Activated naive CD4-positive, alpha-beta T cell treated with Interleukin-2 at 50 U/mL for 16 hours (primary cell): ENCODE measurements around the gene CALML6.

ENCODE experiments used
- DNase-seq: peaks from one replicate; pipeline ENCODE4 v3.0.0-alpha.2; 2020

Gene CALML6

DNA sequence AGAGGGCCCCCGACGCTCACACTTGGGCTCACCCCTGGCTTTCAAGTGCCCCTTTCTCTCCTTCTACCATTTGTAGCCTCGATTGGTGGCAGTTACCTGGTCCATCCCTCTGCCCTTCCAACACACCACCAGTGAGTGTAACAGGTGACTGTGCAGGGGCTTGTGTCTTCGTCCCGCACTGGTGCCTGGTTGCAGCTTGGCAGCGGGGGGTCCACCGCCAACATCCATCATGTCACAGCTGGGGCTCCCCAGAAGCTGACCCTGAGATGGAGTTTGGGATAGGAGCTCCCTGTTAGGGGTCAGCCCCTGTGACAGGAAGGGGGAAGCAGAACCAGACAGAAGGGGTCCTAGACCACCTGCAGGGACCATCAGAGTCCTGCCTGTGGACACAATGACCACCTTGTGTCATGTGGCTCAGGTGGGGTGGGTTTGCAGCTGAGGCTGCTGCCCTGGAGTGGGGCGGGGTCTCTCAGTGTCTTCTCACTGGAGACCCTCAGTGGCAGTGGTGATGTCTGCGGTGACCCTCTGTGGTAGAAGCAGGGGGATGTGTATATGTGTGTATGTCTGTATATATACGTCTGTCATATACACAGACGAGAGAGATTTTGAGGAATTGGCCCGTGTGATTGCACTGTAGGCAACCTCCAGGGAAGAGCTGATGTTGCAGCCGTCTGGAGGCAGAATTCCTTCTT is 3.6 kb upstream of the CALML6 start:
- DNase-seq = no peak

DNA sequence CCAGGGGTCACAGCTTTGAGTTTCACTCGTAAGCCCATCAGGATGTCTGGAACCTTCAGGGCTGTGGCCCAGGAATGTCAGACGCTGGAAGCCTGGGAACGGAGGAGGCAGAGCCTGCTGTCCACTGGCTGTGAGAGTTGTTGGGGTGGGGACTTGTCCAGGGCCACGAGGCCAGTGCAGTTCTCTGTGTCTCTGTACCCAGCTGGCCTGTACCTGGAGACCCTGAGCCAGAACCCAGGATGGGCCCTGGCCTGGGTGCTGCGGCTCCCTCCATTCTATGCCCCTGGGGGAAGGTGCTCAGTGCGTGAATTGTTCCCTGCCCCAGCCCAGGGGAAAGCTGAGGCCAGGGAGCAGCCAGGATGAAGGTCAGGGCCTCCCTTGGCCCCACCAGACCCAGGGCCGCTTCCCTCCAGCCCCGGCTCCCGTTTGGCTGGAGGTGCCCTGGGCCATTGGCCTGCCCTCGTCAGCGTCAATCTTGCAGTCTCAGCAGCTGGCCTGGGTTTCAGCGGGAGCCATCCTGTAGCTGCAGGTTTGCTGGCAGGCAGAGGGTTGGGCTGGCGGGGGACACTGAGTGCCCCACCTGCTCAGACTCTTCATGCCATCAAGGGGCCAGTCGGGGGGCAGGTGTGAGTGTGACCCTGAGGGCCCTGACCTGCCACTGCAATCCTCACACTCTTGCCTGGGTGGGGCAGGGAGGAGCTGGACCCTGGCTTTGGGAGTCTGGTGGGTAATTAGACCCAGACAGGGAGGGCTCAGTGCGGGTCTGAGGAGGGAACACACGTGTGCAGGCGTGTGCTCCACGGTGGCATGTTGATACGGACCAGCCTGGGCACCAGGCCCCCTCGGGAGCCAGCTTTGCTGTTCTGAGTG is 724 bp upstream of the CALML6 start:
- DNase-seq = no peak

DNA sequence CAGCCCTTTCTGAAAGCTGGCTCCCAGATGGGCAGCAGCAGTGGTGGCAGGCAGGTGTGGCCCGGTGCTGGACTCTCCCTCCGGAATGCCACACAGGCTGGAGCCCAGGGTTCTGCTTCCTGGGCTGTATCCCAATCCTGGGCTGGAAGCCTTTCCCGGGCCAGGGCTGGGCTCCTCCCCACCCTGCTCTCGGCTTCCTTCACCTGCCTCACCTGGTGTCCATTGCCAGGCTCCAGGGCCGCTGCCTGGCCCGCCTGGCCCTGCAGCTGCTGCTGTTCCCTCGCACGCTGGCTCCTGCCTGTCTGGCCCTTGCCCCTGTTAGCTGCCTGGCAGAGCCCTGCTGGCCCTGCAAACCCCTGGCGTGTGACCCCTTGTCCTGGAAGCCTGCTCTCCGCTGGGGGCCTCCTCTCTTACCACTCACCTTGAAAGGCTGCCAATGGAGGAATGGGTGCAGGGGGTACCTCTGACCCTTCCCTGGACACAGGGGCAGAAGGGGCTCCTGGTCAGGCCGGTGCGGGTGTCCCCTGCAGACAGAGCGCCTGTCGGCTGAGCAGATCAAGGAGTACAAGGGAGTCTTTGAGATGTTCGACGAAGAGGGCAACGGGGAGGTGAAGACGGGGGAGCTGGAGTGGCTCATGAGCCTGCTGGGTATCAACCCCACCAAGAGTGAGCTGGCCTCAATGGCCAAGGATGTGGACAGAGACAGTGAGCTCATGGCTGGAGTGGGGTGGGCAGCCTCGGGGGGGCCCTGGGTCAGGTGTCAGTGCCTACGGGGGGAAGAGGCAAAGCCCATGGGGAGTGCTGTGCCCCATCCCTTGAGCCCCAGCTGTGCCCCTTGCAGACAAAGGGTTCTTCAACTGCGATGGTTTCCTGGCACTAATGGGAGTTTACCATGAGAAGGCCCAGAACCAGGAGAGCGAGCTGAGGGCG is 1.1 kb downstream of the CALML6 start:
- DNase-seq = no peak

DNA sequence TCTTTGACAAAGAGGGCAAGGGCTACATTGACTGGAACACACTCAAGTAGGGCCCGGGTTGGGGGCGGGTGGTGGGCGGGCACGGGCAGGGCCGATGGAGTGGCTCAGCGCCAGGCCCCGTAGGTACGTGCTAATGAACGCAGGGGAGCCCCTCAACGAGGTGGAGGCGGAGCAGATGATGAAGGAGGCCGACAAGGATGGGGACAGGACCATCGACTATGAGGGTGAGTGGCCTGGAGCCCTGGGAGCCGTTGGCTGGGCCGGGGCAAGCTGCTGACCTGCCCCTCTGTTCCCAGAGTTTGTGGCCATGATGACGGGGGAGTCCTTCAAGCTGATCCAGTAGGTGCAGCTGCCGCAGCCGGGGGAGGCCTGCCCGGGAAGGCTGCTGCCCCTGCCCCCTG is 1.8 kb downstream of the CALML6 start:
- no peak for DNase-seq

DNA sequence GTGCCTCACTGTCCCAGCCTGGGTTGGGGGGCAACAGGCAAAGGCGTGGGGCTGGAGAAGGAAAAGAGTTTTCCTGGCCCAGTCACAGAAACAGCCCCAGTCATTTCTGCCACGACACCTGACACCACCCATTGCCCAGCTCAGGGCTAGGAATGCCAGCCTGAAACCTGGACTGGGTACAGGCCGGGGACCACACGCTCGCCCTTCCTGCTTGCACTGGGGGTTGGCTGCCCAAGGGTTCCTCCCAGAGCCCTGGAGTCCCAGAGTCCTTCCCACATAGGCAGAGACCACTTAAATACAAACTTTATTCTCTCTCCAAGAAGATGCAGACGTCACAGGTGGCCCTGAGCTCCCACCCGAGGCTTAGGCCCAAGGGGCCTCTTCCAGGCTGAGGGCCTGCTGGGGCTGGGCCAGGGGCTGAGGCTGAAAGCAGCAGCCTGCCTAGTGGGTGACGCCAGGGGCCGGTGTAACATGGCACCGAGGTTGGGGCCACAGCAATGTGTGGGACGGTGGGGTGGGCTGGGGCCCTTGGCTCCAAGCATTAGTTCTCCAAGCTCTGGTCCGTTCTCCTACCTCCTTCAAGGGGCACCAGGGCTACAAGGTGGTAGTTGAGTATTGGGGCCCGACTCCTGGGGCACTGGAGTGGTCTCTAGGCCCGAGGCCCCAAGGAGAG is 2.4 kb downstream of the CALML6 start:
- no peak for DNase-seq

DNA sequence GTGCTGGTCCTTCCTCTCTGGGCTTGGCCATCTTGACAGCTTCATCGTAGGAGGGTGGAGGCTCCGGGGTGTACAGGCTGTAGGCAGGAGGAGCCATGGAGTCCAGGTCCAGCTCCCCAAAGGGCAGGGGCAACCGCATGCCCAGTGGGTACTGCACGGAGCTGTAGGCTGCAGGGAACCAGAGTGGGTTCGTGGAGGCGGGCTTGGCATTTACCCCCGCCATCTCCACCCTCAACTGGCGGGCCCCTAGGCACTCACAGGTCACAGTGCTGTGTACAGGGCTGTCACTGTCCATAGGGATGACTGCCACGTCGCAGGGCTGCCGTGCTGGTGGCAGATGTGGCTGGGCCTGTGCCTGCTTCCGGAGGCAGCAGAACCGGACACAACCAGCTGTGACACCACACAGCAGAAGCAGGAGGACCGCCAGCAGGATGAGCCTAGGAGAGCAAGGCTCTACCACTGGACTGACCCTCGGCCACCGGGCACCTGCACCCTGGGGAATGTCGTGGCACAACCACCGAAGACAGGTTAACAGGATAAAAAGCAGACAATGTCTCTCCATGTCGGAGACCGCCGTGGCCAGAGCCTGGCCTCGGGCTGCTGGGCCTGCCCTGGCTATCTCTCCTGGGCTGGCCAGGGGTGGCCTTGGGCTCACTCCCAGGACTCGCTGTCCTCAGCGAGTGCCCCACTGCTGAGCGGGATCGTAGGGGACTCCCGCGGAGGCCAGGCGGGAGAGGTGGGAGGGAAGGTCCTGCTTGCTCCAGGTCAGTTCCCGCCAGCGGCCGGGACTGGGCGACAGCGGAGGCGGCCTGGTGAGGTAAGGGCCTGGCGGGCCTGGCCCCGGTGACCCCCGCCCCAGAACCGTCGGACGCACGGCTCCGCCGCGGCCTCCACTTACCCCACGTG is 3.2 kb downstream of the CALML6 start:
- DNase-seq = no peak

DNA sequence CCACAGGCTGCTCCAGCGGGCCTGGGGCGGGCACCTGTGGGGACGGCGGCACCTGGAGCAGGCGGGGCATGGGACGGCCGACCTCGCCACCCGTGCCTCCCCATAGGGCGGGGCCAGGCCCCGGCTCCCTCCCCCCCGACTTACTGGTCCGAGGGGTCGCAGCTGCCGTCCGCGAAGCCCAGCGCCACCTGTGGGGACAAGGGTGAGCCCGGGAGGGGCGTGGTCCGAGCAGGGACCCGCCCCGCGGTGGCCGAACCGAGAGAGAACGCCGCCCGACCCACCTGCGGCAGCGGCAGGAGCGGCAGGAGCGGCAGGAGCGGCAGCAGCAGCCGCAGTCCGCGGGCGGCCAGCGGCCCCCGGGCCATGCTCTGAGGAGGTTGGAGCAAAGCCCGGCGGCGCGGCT is 3.8 kb downstream of the CALML6 start, which contains the start of gene TMEM52:
TSS of gene TMEM52 (minus strand) at position 379 of the 403 bp plus-strand sequence. CDS start at position 365, 14 bp downstream.
- no peak for DNase-seq

DNA sequence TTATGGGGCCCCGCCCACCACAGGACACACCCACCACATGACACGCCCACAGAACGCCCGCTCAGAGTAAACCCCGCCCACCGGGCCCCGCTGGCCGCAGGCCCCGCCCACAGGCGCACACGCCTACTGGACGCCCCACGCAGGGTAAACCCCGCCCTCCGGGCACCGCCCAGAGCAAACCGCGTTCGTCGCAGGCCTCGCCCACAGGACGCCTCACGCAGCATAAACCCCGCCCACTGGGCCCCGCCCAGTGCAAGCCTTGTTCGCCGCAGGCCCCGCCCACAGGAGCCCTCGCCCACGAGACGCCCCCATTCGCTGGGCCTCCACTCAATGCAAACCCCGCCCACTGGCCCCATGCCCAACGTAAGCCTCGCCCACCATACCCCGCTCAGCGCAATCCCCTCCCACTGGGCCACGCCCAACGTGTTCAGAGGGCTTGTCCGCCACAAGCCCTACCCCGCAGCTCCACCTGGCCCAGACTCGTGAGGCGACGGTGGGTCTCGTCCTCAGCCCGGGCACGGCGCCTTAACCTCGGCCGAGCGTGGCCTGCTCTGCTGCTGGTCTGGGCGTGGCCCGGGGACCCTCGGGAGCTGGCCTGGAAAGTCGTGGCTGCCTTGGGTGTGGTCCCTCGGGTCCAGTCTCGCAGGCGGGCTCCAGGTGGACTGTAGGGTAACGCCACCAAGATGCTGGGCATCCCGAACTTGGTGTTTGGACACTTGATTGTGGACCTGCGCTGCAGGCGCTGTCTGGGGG is 4.4 kb downstream of the CALML6 start:
- peak; percentile 97 for DNase-seq

DNA sequence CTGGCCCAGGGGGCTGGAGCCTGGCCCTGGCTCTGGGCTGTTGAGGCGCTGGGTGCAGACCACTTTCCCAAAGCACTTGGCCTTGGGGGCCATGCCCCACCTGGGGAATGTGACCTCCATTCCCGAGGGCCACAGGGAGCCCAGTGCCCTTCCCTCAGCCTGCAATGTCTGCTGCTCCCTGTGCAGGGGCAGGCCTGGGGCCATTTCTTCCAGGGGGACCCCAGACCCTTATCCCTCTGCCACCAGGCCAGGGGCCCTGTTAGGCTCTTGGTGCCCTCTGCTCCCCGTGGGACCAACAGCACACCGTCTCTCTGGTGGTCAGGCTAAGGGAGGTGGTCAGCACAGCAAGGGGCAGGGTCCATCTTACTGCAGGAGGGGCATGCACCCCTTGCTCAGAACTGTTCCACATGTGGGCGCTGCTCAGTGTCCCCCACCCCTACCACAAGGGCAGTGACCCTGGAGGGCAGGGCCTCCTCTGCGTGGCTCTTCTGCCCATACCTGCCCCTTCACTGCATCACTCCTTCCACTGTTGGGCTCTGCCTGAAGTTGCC is 5.1 kb downstream of the CALML6 start:
- no peak for DNase-seq

DNA sequence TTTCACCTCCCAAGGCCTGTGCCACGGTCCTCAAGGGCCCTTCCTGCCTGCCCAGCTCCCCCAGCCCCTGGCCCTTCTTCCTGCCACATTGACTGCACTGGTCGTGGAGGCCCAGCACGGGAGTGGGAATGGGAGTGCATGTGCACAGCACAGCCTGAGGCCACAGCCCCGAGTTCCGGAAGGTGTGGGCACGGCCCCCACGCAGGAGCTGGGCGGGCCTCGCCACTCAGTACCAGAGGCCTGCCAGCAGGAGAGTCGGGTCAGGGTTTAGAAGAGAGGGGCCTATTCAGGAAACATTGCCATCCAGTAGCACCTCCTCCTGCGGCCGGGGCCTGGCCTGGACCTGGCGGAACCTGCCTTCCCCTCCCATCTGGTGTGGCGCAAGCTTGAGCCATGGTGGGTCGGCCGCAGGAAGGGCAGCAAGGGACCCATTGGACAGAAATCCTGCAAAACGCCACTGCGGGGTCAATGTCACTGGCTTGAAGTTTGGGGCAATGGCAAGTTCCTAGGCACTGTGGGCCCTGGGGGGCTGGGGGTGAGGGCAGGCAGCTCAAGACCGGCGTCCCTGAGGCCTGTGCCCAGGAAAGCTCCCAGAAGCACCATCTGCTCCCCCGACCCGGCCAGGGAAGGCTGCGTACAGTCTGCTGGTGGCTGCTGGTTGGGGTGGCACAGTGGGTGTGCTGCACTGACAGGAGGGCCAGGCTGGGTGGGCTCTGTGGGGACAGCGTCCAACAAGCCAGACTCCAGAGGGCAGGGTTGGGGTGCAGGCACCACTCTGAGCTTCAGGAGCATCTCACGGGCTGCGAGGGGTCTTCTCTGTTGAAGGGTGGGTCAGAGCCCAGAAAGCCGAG is 5.8 kb downstream of the CALML6 start:
- no peak for DNase-seq

DNA sequence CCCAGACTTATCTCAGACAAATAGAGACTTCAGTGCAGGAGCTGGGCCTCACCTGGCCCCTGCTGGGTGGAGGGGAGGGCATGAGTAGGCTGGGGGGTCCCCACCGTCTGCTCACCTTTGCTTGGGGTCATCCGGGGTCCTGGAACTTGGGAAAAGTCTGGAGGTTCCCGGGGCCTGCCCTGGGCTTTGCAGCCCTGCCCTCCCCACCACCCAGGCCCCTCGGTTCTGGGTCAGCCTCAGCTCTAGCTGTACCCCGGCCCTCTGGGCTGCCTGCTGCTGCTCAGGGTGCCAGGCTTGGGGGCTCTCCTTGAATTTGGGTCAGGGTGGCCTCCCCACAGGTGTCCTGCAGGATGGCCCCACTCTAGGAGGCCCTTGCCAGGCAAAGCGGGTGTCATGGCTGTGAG is 6.4 kb downstream of the CALML6 start:
- no peak for DNase-seq

DNA sequence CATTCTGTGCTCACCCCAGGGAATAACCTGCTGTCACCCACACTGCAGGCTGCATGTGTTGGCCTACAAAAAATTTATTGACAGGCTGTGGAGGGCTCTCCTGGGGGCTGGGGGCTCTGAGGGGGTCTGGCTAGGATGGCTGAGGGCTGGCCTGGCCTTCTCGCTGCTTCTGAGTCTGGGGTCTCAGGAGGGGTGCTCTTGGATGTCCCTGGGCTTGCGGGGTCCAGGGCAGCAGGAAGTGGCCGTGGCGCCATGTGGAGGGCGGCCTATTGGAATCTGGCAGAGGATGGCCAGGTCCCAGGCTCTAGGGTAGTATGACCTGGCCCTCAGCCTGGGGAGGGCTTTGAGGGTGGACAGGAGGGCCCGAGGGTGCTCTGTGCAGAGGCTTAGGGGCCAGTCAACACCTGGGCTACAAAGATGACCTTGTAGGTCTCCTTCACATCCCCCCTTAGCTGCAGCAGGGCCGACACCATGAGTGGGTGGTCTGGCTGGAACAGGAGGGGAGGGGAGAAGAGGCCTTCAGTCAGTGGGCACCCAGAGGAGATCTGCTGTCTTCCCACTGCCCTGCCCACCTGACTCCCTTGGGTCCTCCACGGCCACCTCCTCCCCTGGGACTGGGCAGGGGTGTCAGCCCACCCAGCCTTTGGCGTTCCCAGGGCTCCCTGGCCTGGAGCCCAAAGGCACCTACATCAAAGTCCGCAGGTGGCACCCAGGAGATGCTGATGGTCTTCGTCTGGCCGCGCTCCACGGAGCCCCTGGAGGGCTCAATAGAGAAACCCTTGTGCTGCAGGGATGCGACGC is 7.0 kb downstream of the CALML6 start:
- DNase-seq = no peak

DNA sequence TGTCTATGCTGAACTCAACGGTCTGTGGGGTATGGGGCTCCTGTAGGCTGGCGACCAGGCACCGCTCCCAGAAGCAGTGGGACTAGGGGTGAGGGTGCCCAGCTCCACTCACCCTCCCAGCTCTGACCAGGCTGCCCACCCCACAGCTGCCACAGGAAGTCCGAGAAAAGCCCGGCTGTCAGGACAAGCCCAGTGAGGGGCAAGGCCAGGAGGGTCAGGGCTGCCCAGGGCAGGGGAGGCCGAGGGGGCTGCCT is 7.6 kb downstream of the CALML6 start:
- no peak for DNase-seq

DNA sequence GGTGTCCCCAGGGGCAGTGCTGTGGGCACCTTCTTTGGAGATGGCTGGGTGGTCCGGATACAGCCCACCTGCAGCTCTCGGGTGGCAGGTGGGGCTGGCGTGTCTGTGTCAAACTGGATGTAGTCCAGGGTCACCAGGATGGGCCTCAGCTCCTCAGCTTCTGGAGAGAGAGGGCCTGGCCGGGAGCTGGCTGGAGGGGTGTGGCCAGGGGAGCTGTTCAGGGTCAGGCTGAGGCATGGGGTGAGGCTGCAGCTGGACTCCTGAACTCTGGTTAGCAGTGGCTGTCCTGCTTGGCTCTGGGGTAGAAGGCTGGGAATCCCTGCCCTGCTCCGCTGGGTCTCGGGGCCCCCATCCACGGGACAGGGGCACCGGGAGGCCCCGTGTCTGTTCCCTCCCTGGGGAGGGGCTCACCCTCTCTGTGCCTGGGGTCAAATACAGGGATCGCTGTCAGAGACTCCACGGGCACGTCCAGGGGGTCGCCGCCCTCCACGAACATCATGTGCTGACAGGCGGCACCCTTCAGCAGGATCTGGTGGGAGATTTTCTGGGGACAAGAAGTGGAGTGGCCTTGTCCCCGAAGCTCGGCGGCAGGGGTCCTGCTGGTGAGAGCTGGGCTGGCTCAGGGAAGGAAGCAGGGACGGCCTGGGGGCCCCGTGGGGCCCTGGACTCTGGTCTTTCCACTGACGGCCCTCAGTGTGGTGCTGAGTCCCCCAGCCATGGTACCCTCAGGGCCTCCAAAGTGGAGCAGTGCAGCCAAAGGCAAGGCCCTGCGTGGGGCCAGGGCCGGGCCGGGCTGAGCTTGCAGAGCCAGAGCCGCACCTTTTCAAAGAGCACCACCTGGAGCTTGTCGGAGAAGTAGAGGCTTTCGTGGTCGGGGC is 8.1 kb downstream of the CALML6 start:
- DNase-seq = no peak

DNA sequence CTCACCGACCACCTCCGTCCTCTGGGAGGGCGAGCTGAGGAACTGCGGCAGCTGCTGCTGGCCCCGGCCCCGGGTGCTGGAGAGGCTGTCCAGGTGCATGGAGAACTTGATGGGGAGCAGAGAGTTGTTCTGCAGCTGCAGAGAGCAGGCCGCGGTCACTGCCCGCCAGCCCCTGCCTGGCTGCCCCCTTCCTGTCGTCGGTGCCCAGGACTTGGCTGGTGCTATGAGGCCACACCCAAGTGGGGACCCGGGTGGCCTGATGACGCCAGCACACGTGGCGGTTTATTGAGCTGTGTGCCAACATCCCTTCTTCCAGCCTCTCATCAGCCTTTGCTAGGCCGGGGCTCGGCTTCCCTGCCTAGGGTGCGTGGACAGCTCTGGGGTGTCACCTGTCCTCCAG is 9.3 kb downstream of the CALML6 start:
- no peak for DNase-seq

DNA sequence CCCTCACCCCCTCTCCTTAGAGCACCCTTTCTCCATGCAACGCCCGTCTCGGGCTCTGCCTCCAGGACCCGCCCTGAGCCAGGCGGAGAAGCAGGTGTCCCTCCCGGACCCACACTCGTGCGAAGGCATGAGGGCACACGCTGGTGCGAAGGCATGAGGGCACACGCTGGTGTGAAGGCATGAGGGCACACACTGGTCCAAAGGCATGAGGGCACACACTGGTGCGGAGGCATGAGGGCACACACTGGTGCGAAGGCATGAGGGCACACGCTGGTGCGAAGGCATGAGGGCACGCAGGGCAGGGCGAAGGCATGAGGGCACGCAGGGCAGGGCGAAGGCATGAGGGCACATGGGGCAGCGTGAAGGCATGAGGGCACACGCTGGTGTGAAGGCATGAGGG is 9.8 kb downstream of the CALML6 start:
- DNase-seq = no peak

DNA sequence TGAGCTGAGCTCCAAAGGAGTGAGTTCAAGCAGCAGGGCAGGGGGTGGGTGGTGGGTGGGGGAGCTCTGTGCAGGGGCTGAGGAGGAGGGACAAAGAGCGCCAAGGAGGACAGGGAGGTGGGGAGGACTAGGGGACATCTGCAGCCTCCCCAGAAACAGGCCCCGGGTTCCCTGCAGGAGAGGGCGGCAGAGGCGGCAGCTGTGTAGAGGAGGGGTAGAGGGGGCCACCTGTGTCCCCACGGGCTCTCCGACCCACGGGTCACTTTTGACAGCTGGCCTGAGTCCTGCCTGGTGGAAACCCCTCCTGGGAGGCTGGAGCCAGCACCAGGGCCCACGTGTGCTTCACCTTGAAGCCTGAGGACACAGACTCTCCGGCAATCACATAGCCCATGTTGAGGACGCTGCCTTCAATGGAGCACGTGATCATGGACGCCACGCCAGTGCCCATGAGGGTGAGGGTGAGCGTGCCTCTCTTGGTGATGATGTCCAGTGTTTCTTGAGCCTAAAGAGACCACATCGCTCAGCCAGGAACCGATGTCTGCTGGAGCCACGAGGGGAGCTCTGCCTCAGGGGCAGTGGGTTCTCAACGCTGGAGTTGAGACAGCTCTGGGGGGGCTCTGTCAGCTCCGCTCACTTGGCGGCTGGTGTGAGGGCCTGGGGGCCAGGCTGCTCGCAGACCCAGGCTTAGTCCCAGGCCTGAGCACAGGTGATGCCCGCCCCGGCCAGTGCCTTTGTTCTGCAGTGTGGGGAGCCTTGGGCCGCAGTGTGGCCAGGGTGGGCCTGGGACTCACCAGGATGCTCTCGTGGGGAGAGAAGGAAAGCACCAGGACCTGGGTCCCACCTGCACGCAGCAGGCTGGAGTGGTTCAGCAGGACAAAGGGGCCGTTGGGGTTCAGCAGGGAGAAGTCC is 10.6 kb downstream of the CALML6 start:
- DNase-seq = no peak
